RWPE2 (cell line): ENCODE results near the gene SPTB.

ENCODE experiments used
- ATAC-seq: fragments of 200-7000 bp; cut with Tn5 transposase; 3 replicates; pipeline ENCODE4 v1.9.1; 2021; ENCODE audit warnings: low read depth
- DNase-seq: peaks from one replicate; pipeline ENCODE4 v3.0.0-alpha.2; 2020; ENCODE audit warnings: low spot score
- H3K27ac ChIP-seq: fragments of 450-650 bp; 2 replicates; pipeline ENCODE4 v1.5.1; 2017; ENCODE audit warnings: mild to moderate bottlenecking; ENCODE audit not compliant: poor library complexity, severe bottlenecking
- H3K27me3 ChIP-seq: fragments of 250-450 bp; sonication (Bioruptor Pico); 2 replicates; pipeline ENCODE4 v1.5.1; 2021; ENCODE audit warnings: mild to moderate bottlenecking, moderate library complexity; ENCODE audit not compliant: insufficient read depth, poor library complexity, severe bottlenecking
- H3K36me3 ChIP-seq: fragments of 250-450 bp; sonication (Bioruptor Pico); 2 replicates; pipeline ENCODE4 v1.5.1; 2020; ENCODE audit warnings: low read depth, mild to moderate bottlenecking, moderate library complexity
- H3K4me1 ChIP-seq: fragments of 250-450 bp; sonication (Bioruptor Pico); 2 replicates; pipeline ENCODE4 v1.5.1; 2021; ENCODE audit warnings: mild to moderate bottlenecking, moderate library complexity; ENCODE audit not compliant: insufficient read depth, poor library complexity, severe bottlenecking
- H3K4me3 ChIP-seq: fragments of 250-450 bp; sonication (Bioruptor Pico); 2 replicates; pipeline ENCODE4 v1.5.1; 2021; ENCODE audit warnings: mild to moderate bottlenecking, moderate library complexity; ENCODE audit not compliant: severe bottlenecking
- H3K9me3 ChIP-seq: fragments of 250-450 bp; sonication (Bioruptor Pico); 2 replicates; pipeline ENCODE4 v1.5.1; 2021; ENCODE audit warnings: mild to moderate bottlenecking, moderate library complexity; ENCODE audit not compliant: severe bottlenecking
- TF ChIP-seq, protein P1 (sequence below): fragments of 450-650 bp; IDR thresholded peaks from one replicate; pipeline ENCODE4 v1.5.1; 2017; ENCODE audit warnings: mild to moderate bottlenecking, moderate library complexity; ENCODE audit not compliant: poor library complexity, severe bottlenecking

The SPTB gene

DNA sequence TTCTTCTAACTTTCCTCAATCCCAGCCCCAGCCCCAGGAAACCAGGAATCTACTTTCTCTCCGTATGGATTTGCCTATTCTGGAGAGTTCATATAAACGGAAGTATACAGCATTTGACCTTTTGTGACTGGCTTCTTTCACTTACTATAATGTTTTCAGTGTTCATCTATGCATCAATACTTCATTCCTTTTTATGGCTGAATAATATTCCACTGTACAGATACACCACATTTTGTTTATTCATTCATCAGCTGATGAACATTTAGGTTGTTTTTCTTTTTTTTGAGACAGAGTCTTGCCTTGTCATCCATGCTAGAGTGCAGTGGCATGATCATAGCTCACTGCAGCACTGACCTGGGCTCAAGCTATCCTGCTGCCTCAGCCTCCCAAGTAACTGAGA, 179.4 kb downstream of the SPTB start:
- peaks cover 26% of the 10 kb centered on the region for H3K4me1 ChIP-seq
- TF ChIP-seq, protein P1, sequence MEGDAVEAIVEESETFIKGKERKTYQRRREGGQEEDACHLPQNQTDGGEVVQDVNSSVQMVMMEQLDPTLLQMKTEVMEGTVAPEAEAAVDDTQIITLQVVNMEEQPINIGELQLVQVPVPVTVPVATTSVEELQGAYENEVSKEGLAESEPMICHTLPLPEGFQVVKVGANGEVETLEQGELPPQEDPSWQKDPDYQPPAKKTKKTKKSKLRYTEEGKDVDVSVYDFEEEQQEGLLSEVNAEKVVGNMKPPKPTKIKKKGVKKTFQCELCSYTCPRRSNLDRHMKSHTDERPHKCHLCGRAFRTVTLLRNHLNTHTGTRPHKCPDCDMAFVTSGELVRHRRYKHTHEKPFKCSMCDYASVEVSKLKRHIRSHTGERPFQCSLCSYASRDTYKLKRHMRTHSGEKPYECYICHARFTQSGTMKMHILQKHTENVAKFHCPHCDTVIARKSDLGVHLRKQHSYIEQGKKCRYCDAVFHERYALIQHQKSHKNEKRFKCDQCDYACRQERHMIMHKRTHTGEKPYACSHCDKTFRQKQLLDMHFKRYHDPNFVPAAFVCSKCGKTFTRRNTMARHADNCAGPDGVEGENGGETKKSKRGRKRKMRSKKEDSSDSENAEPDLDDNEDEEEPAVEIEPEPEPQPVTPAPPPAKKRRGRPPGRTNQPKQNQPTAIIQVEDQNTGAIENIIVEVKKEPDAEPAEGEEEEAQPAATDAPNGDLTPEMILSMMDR, result no peak
- DNase-seq (no peak), ATAC-seq (no peak)
- no peaks in the 10 kb centered on the region for H3K36me3 ChIP-seq
- H3K27me3 ChIP-seq, result no peaks in the 10 kb centered on the region
- no peak overlapping the region for H3K4me3 ChIP-seq
- no peak overlapping the region for H3K27ac ChIP-seq
- H3K9me3 ChIP-seq, result no peaks in the 10 kb centered on the region

DNA sequence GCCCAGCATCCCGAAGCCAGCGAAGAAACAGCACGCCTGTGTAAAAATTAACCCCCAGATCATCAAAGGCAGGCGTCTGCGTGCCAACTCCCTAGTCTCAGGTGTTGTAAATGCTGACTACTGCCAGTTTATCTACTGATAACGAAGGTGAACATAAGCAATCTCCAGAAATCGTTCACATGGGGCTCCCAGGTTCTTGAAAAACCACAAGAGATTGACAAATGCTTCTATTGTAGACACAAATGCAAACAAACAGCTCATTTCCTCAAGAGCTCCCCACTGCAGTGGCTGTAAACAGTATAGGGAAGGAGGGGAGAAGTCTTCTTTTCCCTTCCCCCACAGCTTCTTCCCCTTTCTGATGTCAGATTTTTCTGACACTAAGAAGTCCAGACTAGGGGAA, 180.8 kb downstream of the SPTB start:
- Histone ChIP-seq H3K4me3 (no peak overlapping the region), H3K4me1 (peaks cover 26% of the 10 kb centered on the region), H3K27ac (no peak overlapping the region), H3K9me3 (no peaks in the 10 kb centered on the region), H3K27me3 (no peaks in the 10 kb centered on the region), H3K36me3 (no peaks in the 10 kb centered on the region)
- ATAC-seq (0 out of 3 replicates have a peak, but pooled peaks have one; percentile 20), DNase-seq (peak; percentile 10)
- TF ChIP-seq, protein P1, result no peak

DNA sequence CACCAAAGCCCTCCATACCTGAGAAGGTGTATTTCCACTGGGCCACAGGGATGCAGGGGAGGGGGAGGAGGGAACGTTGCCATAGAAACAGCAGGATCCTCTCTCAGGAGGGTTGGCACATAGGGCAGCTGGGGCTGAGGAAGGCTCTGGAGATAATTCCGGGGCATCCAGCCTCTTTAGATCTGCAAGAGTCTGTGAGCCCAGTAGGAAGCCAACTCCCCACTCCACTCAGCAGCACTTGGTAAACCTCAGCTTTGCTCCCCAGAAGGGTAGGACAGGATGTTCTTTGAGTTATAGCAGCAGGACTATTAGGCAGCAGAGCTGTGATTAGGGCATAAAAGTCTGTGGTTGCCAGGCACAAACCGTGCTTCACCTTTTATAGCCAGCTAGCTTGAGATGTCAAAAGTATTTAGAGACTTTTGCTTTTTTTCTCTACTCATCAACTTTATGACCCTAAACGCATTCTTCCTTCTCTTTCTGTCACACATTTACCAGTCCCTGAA, 183.3 kb downstream of the SPTB start:
- no peaks in the 10 kb centered on the region for H3K9me3 ChIP-seq
- H3K36me3 ChIP-seq, result no peaks in the 10 kb centered on the region
- DNase-seq (peak; percentile 19), ATAC-seq (no peak)
- TF ChIP-seq, protein P1, result no peak
- H3K4me1 ChIP-seq, result peaks cover 14% of the 10 kb centered on the region
- no peaks in the 10 kb centered on the region for H3K27me3 ChIP-seq
- no peak overlapping the region for H3K4me3 ChIP-seq
- H3K27ac ChIP-seq, result no peak overlapping the region
